ENCODE measurements around the gene CCDC149. TPM values are rescaled to one million over a fixed set of nuclear protein-coding genes. Genes with fewer than 3 reads are reported as not detected.

The CCDC149 gene
- total and polyA plus RNA-seq, 9 of the 15 experiments (the other 6 are each of a cell fraction or from before 2014, with no cell fraction given) = 0.04 to 0.18 TPM; not detected in 7

DNA sequence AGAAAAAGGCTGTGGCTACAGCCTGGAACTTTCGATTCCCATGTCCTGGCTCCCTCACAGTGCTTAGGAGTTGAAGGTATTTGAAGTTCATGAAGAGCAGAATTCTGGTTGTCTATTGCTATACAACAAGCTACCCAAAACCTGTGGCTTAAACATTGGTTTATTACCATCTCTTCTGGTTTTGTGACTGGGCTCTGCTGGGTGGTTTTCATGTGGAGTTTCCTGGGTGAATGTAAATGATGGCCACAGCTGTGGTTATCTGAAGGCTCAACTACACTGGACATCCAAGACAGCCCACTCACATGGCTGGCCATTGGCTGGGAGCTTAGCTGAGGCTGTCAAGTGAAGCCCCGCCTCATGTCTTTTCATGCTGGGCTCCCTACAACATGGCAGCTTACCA, 7.2 kb upstream of the CCDC149 start:
- DNase-seq (ENCODE audit: extremely low read depth in 1 of 4, low spot score in 3 of 4) (no peak), FAIRE-seq (no peak), ATAC-seq (no peak)
- WGBS (ENCODE audit: insufficient coverage, low coverage, missing lambda C conversion rate) = 0% methylated on average over 2 of the region's 2 CpGs
- POLR2A ChIA-PET = interaction anchor here (0.5 to 0.6 kb wide), 2 partner anchors 37 to 412 kb away, joined by 3 read pairs; no protein-coding TSS in a partner anchor
- H3K27ac ChIP-seq (ENCODE audit: extremely low read depth, low read depth, low read length) = no peak overlapping the region
- in situ Hi-C loops (cut with MboI) (no loop called here), intact Hi-C loops (cut with micrococcal nuclease) (no loop called here)
- H2AFZ ChIP-seq (ENCODE audit: low read depth, low read length) = no peak overlapping the region
- H3K9me1 ChIP-seq (ENCODE audit: control insufficient read depth, insufficient read depth, low read length) = no peaks in the 10 kb centered on the region
- CTCF ChIA-PET (ENCODE audit: low intra/inter-chr PET ratio) = no interaction called here
- H4K20me1 ChIP-seq (replicated peaks; ENCODE audit: control insufficient read depth, insufficient read depth, low read length) = no peaks in the 10 kb centered on the region
- H3K9ac ChIP-seq (ENCODE audit: insufficient read depth in 1 of 2, low read depth in 2 of 2, low read length in 2 of 2) = no peak overlapping the region
- no peaks in the 10 kb centered on the region for H3K9me3 ChIP-seq (replicated peaks; ENCODE audit: control insufficient read depth, insufficient read depth, low read depth, low read length)
- H3K4me3 ChIP-seq = no peak overlapping the region
- H3K79me2 ChIP-seq (ENCODE audit: control insufficient read depth, insufficient read depth, low read length) = no peaks in the 10 kb centered on the region
- peaks cover 0 to 11% of the 10 kb centered on the region in 2 experiments; a peak in 3 of 5 replicates for H3K27me3 ChIP-seq (ENCODE audit: control insufficient read depth in 2 of 2, insufficient read depth in 2 of 2, low read length in 2 of 2)
- no TSS peak for BruUV-seq (replicated peaks)
- H3K36me3 ChIP-seq (ENCODE audit: control insufficient read depth, insufficient read depth, low read length) = no peaks in the 10 kb centered on the region
- peaks cover 0 to 4% of the 10 kb centered on the region in 2 experiments; a peak in 1 of 5 replicates for H3K4me1 ChIP-seq (replicated peaks in 1 of 2; ENCODE audit: control insufficient read depth in 2 of 2, insufficient read depth in 2 of 2, low read length in 2 of 2)
- H3K4me2 ChIP-seq (ENCODE audit: insufficient read depth, low read length) = no peak overlapping the region
- no peak for TF ChIP-seq ASH1L (IDR thresholded peaks at IDR 0.05; ENCODE audit: borderline replicate concordance, low read depth, partially characterized antibody)
- no peak for TF ChIP-seq TAF7 (tag; IDR thresholded peaks at IDR 0.05)
- TF ChIP-seq, protein P1, sequence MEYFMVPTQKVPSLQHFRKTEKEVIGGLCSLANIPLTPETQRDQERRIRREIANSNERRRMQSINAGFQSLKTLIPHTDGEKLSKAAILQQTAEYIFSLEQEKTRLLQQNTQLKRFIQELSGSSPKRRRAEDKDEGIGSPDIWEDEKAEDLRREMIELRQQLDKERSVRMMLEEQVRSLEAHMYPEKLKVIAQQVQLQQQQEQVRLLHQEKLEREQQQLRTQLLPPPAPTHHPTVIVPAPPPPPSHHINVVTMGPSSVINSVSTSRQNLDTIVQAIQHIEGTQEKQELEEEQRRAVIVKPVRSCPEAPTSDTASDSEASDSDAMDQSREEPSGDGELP (CRISPR knock-in tag; IDR thresholded peaks at IDR 0.05; ENCODE audit: borderline replicate concordance) = no peak
- no peak for TF ChIP-seq NCOA6 (IDR thresholded peaks at IDR 0.05)
- TF ChIP-seq, protein P2, sequence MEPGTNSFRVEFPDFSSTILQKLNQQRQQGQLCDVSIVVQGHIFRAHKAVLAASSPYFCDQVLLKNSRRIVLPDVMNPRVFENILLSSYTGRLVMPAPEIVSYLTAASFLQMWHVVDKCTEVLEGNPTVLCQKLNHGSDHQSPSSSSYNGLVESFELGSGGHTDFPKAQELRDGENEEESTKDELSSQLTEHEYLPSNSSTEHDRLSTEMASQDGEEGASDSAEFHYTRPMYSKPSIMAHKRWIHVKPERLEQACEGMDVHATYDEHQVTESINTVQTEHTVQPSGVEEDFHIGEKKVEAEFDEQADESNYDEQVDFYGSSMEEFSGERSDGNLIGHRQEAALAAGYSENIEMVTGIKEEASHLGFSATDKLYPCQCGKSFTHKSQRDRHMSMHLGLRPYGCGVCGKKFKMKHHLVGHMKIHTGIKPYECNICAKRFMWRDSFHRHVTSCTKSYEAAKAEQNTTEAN (CRISPR knock-in tag; IDR thresholded peaks at IDR 0.05) = no peak
- no peak for TF ChIP-seq ZNF224 (CRISPR knock-in tag; IDR thresholded peaks at IDR 0.05)
- TF ChIP-seq PRMT5 (CRISPR knock-in tag; IDR thresholded peaks at IDR 0.05) = no peak
- TF ChIP-seq, protein P3, sequence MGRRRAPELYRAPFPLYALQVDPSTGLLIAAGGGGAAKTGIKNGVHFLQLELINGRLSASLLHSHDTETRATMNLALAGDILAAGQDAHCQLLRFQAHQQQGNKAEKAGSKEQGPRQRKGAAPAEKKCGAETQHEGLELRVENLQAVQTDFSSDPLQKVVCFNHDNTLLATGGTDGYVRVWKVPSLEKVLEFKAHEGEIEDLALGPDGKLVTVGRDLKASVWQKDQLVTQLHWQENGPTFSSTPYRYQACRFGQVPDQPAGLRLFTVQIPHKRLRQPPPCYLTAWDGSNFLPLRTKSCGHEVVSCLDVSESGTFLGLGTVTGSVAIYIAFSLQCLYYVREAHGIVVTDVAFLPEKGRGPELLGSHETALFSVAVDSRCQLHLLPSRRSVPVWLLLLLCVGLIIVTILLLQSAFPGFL (CRISPR knock-in tag; IDR thresholded peaks at IDR 0.05) = no peak
- TF ChIP-seq, protein P4, sequence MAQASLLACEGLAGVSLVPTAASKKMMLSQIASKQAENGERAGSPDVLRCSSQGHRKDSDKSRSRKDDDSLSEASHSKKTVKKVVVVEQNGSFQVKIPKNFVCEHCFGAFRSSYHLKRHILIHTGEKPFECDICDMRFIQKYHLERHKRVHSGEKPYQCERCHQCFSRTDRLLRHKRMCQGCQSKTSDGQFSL (CRISPR knock-in tag; IDR thresholded peaks at IDR 0.05) = no peak
- TF ChIP-seq, protein P4 (tag; IDR thresholded peaks at IDR 0.05) = no peak
- TF ChIP-seq ELF4 (CRISPR knock-in tag; IDR thresholded peaks at IDR 0.05) = no peak
- TF ChIP-seq, protein P5, sequence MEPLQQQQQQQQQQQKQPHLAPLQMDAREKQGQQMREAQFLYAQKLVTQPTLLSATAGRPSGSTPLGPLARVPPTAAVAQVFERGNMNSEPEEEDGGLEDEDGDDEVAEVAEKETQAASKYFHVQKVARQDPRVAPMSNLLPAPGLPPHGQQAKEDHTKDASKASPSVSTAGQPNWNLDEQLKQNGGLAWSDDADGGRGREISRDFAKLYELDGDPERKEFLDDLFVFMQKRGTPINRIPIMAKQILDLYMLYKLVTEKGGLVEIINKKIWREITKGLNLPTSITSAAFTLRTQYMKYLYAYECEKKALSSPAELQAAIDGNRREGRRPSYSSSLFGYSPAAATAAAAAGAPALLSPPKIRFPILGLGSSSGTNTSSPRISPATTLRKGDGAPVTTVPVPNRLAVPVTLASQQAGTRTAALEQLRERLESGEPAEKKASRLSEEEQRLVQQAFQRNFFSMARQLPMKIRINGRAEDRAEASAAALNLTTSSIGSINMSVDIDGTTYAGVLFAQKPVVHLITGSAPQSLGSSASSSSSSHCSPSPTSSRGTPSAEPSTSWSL (CRISPR knock-in tag; IDR thresholded peaks at IDR 0.05; ENCODE audit: borderline replicate concordance) = no peak
- no peak for TF ChIP-seq ZNF507 (tag; conservative IDR thresholded peaks at IDR 0.05)
- TF ChIP-seq, protein P6, sequence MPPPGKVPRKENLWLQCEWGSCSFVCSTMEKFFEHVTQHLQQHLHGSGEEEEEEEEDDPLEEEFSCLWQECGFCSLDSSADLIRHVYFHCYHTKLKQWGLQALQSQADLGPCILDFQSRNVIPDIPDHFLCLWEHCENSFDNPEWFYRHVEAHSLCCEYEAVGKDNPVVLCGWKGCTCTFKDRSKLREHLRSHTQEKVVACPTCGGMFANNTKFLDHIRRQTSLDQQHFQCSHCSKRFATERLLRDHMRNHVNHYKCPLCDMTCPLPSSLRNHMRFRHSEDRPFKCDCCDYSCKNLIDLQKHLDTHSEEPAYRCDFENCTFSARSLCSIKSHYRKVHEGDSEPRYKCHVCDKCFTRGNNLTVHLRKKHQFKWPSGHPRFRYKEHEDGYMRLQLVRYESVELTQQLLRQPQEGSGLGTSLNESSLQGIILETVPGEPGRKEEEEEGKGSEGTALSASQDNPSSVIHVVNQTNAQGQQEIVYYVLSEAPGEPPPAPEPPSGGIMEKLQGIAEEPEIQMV (tag; conservative IDR thresholded peaks at IDR 0.05; ENCODE audit: low read depth) = no peak
- no peak for TF ChIP-seq POU5F1 (IDR thresholded peaks at IDR 0.05; ENCODE audit: borderline replicate concordance, low read depth, low read length, partially characterized antibody)
- no peak for TF ChIP-seq STAT5B (CRISPR knock-in tag; IDR thresholded peaks at IDR 0.05)
